ENCODE results near the gene VDAC1.
"Not testable (repeated sequence)": the region's sequence is repeated elsewhere in the genome, so short reads cannot be mapped to it uniquely, and the experiment has no call there.

The VDAC1 gene

GRCh38 chr5:133962801-133963476 is 41.8 kb downstream of the VDAC1 start:
- Histone ChIP-seq H3K27ac (no peak overlapping the region), H3K4me3 (no peak overlapping the region), H3K4me1 (peaks cover 18 to 60% (median 29%) of the 10 kb centered on the region in 10 experiments), H3K36me3 (peaks cover 23 to 60% (median 26%) of the 10 kb centered on the region in 11 experiments), H3K27me3 (no peaks in the 10 kb centered on the region), H3K9ac (no peak overlapping the region), H3K4me2 (peak overlapping the region in 7 of 11 experiments; percentile 1 to 35 (median 8); a peak in 8 of 22 replicates), H3K9me3 (replicated peaks in 1 of 11) (peaks cover 0 to 10% (median 6%) of the 10 kb centered on the region in 11 experiments; a peak in 7 of 22 replicates), H4K20me1 (peaks cover 0 to 47% (median 13%) of the 10 kb centered on the region in 11 experiments; a peak in 13 of 22 replicates)
- TF ChIP-seq Cebpa-rat (IDR thresholded peaks at IDR 0.05): no peak

- peaks cover 0 to 10% (median 6%) of the 10 kb centered on the region in 11 experiments; a peak in 7 of 22 replicates for H3K9me3 ChIP-seq (replicated peaks in 1 of 11)
- H3K36me3 ChIP-seq: peaks cover 30 to 68% (median 34%) of the 10 kb centered on the region in 11 experiments
- no peak overlapping the region for H3K27ac ChIP-seq
- no peak overlapping the region for H3K9ac ChIP-seq
- no peak for TF ChIP-seq Cebpa-rat (IDR thresholded peaks at IDR 0.05)
- H3K4me1 ChIP-seq: peaks cover 19 to 62% (median 30%) of the 10 kb centered on the region in 10 experiments
- 0 out of 22 replicates have a peak overlapping the region, but pooled peaks of 1 of the 11 experiments have one; percentile 35 for H3K4me2 ChIP-seq
- no peaks in the 10 kb centered on the region for H3K27me3 ChIP-seq
- peaks cover 0 to 52% (median 13%) of the 10 kb centered on the region in 11 experiments; a peak in 12 of 22 replicates for H4K20me1 ChIP-seq
- no peak overlapping the region for H3K4me3 ChIP-seq
Observed at GRCh38 chr5:133962131-133962530, 42.6 kb downstream of the VDAC1 start.

- Histone ChIP-seq H3K4me3 (no peak overlapping the region), H3K4me1 (peaks cover 15 to 50% (median 27%) of the 10 kb centered on the region in 10 experiments)
- no peak for TF ChIP-seq Cebpa-rat (IDR thresholded peaks at IDR 0.05)
Observed at GRCh38 chr5:133959643-133960042, 45.1 kb downstream of the VDAC1 start.

GRCh38 chr5:133957591-133957990 is 47.2 kb downstream of the VDAC1 start:
- H3K4me2 ChIP-seq: peak overlapping the region; percentile 13 to 71 (median 39); a peak in 20 of 22 replicates
- H3K4me1 ChIP-seq: peaks cover 14 to 36% (median 18%) of the 10 kb centered on the region in 10 experiments
- peaks cover 49 to 80% (median 62%) of the 10 kb centered on the region in 11 experiments for H3K36me3 ChIP-seq
- H3K27me3 ChIP-seq: no peaks in the 10 kb centered on the region
- peak overlapping the region in 3 of 11 experiments; percentile 9 to 43 (median 40); a peak in 4 of 22 replicates for H3K9ac ChIP-seq
- no peak for TF ChIP-seq Cebpa-rat (IDR thresholded peaks at IDR 0.05)
- H4K20me1 ChIP-seq: peaks cover 0 to 33% (median 6%) of the 10 kb centered on the region in 11 experiments; a peak in 11 of 22 replicates
- no peaks in the 10 kb centered on the region for H3K9me3 ChIP-seq (replicated peaks in 1 of 11)
- H3K4me3 ChIP-seq: no peak overlapping the region
- H3K27ac ChIP-seq: peak overlapping the region in 7 of 11 experiments; percentile 17 to 47 (median 30); a peak in 9 of 22 replicates

More at GRCh38 chr5:133959643-133960042, 45.1 kb downstream of the VDAC1 start:
- no peaks in the 10 kb centered on the region for H3K27me3 ChIP-seq
- peaks cover 52 to 77% (median 59%) of the 10 kb centered on the region in 11 experiments for H3K36me3 ChIP-seq
- no peak overlapping the region for H3K27ac ChIP-seq
- no peak overlapping the region for H3K9ac ChIP-seq
- H3K9me3 ChIP-seq (replicated peaks in 1 of 11): peaks cover 0 to 10% (median 6%) of the 10 kb centered on the region in 11 experiments; a peak in 7 of 22 replicates
- no peak overlapping the region for H3K4me2 ChIP-seq
- H4K20me1 ChIP-seq: peaks cover 0 to 38% (median 13%) of the 10 kb centered on the region in 11 experiments; a peak in 11 of 22 replicates

- H3K4me3 ChIP-seq: no peak overlapping the region
- H3K4me2 ChIP-seq: peak overlapping the region in 10 of 11 experiments; percentile 3 to 71 (median 36); a peak in 12 of 22 replicates
- peaks cover 0 to 28% (median under 1%) of the 10 kb centered on the region in 11 experiments; a peak in 7 of 22 replicates for H4K20me1 ChIP-seq
- H3K9ac ChIP-seq: peak overlapping the region in 2 of 11 experiments; percentile 40 to 43; a peak in 1 of 22 replicates
- no peaks in the 10 kb centered on the region for H3K9me3 ChIP-seq (replicated peaks in 1 of 11)
- no peaks in the 10 kb centered on the region for H3K27me3 ChIP-seq
- peaks cover 49 to 80% (median 62%) of the 10 kb centered on the region in 11 experiments for H3K36me3 ChIP-seq
- H3K4me1 ChIP-seq: peaks cover 14 to 31% (median 17%) of the 10 kb centered on the region in 10 experiments
- no peak for TF ChIP-seq Cebpa-rat (IDR thresholded peaks at IDR 0.05)
- peak overlapping the region in 8 of 11 experiments; percentile 11 to 47 (median 30); a peak in 9 of 22 replicates for H3K27ac ChIP-seq
Observed at GRCh38 chr5:133957080-133957479, 47.7 kb downstream of the VDAC1 start.

GRCh38 chr5:133956196-133956595 is 48.6 kb downstream of the VDAC1 start:
- peaks cover 49 to 80% (median 62%) of the 10 kb centered on the region in 11 experiments for H3K36me3 ChIP-seq
- H3K27me3 ChIP-seq; H3K9me3 ChIP-seq (replicated peaks in 1 of 11); H3K4me2 ChIP-seq; H3K9ac ChIP-seq; H3K4me3 ChIP-seq; H3K27ac ChIP-seq: not testable (repeated sequence)
- H4K20me1 ChIP-seq: peaks cover 0 to 21% (median 0%) of the 10 kb centered on the region in 11 experiments; a peak in 6 of 22 replicates
- H3K4me1 ChIP-seq: peaks cover 14 to 31% (median 17%) of the 10 kb centered on the region in 10 experiments

- H3K27me3 ChIP-seq: no peaks in the 10 kb centered on the region
- H3K27ac ChIP-seq: no peak overlapping the region
- H3K9me3 ChIP-seq (replicated peaks in 1 of 11): no peaks in the 10 kb centered on the region
- no peak overlapping the region for H3K9ac ChIP-seq
- no peak overlapping the region for H3K4me3 ChIP-seq
- H4K20me1 ChIP-seq: peaks cover 0 to 10% (median 0%) of the 10 kb centered on the region in 11 experiments; a peak in 5 of 22 replicates
- H3K4me2 ChIP-seq: no peak overlapping the region; a peak in 1 of 22 replicates
- TF ChIP-seq Cebpa-rat (IDR thresholded peaks at IDR 0.05): no peak
- peaks cover 14 to 19% (median 16%) of the 10 kb centered on the region in 10 experiments for H3K4me1 ChIP-seq
- peaks cover 38 to 57% (median 49%) of the 10 kb centered on the region in 11 experiments for H3K36me3 ChIP-seq
Observed at GRCh38 chr5:133953568-133954145, 51.1 kb downstream of the VDAC1 start.

- H3K9ac ChIP-seq: no peak overlapping the region
- no peak for TF ChIP-seq Cebpa-rat (IDR thresholded peaks at IDR 0.05)
- no peaks in the 10 kb centered on the region for H3K27me3 ChIP-seq
- no peak overlapping the region for H3K4me3 ChIP-seq
- H3K27ac ChIP-seq: no peak overlapping the region
- no peaks in the 10 kb centered on the region for H3K9me3 ChIP-seq (replicated peaks in 1 of 11)
- H3K4me1 ChIP-seq: peaks cover 10 to 14% (median 12%) of the 10 kb centered on the region in 10 experiments
- H4K20me1 ChIP-seq: peaks cover 0 to 5% (median 0%) of the 10 kb centered on the region in 11 experiments; a peak in 3 of 22 replicates
- H3K36me3 ChIP-seq: peaks cover 33 to 50% (median 43%) of the 10 kb centered on the region in 11 experiments
- H3K4me2 ChIP-seq: no peak overlapping the region; a peak in 1 of 22 replicates
Observed at GRCh38 chr5:133952729-133953567, 51.8 kb downstream of the VDAC1 start.
